Measurements from ENCODE around the gene SCOC. TPM values are rescaled to one million over a fixed set of nuclear protein-coding genes. Genes with fewer than 3 reads are reported as not detected.
A peak's percentile ranks its signal among the peaks of the same experiment; 100 is the strongest.

SCOC gene
- total and polyA plus RNA-seq, 2 of the 13 experiments (the other 11 are each of a cell fraction or from before 2014, with no cell fraction given): 43.8 to 65.2 TPM

- TF ChIP-seq UBTF (CRISPR knock-in tag; IDR thresholded peaks at IDR 0.05): peak; percentile 91
- TF ChIP-seq ZSCAN9 (CRISPR knock-in tag; IDR thresholded peaks at IDR 0.05; ENCODE audit: borderline replicate concordance): no peak; the same call in 1 of the 2 replicates
- peak; percentile 70; the same call in 1 of the 3 replicates for TF ChIP-seq MXI1 (IDR thresholded peaks at IDR 0.05; ENCODE audit: borderline replicate concordance, low read depth, low read length)
- TF ChIP-seq ZNF7 (CRISPR knock-in tag; IDR thresholded peaks at IDR 0.05): 0 out of 2 replicates have a peak, but pooled peaks have one; percentile 9
- TF ChIP-seq THAP7 (CRISPR knock-in tag; IDR thresholded peaks at IDR 0.05): no peak
- no peak; the same call in 1 of the 2 replicates for TF ChIP-seq SNAPC5 (CRISPR knock-in tag; IDR thresholded peaks at IDR 0.05; ENCODE audit: borderline replicate concordance)
- TF ChIP-seq ATM (IDR thresholded peaks at IDR 0.05; ENCODE audit: borderline replicate concordance): no peak
- TF ChIP-seq SP2 (CRISPR knock-in tag; IDR thresholded peaks at IDR 0.05): peak; percentile 83
- no peak for TF ChIP-seq NR2F6 (IDR thresholded peaks at IDR 0.05)
- TF ChIP-seq NR2F6 (CRISPR knock-in tag; IDR thresholded peaks at IDR 0.05): peak; percentile 37; the same call in 1 of the 2 replicates
- TF ChIP-seq ZBTB38 (CRISPR knock-in tag; IDR thresholded peaks at IDR 0.05): peak; percentile 47; the same call in 1 of the 2 replicates
- TF ChIP-seq CCAR2 (optimal IDR thresholded peaks at IDR 0.05; ENCODE audit: low read depth, low read length): no peak
- 0 out of 2 replicates have a peak, but pooled peaks have one; percentile 23 for TF ChIP-seq ZHX2 (IDR thresholded peaks at IDR 0.05; ENCODE audit: low read depth)
- peak; percentile 72; the same call in 1 of the 2 replicates for TF ChIP-seq ZHX2 (CRISPR knock-in tag; IDR thresholded peaks at IDR 0.05; ENCODE audit: borderline replicate concordance)
- peak; percentile 71; the same call in 1 of the 2 replicates for TF ChIP-seq YEATS2 (CRISPR knock-in tag; IDR thresholded peaks at IDR 0.05; ENCODE audit: borderline replicate concordance)
- peak; percentile 92 for TF ChIP-seq ZNF605 (CRISPR knock-in tag; IDR thresholded peaks at IDR 0.05)
- TF ChIP-seq IKZF4 (CRISPR knock-in tag; IDR thresholded peaks at IDR 0.05; ENCODE audit: borderline replicate concordance, low read depth, not compliant biosample characterization): peak; percentile 63
- peak; percentile 85 for TF ChIP-seq HOXD1 (CRISPR knock-in tag; IDR thresholded peaks at IDR 0.05)
- peak; percentile 95 for TF ChIP-seq ASH2L (IDR thresholded peaks at IDR 0.05; ENCODE audit: insufficient read length, low read depth, low read length)
Measured at GRCh38 chr4:140373328-140374129, at the start of gene SCOC (continued).
